H4 (cell line): ENCODE measurements around the gene RECQL5. TPM values are rescaled to one million over a fixed set of nuclear protein-coding genes. Genes with fewer than 3 reads are reported as not detected.
"Not testable (repeated sequence)": the region's sequence is repeated elsewhere in the genome, so short reads cannot be mapped to it uniquely, and the experiment has no call there.

Source experiments
- DNase-seq: peaks from one replicate; pipeline ENCODE4 v3.0.0-alpha.2; 2015; ENCODE audit warnings: low spot score
- total RNA-seq: library from RNA; depleted of rRNA; stranded (reverse); fragments of >200 nt; shearing (Covaris generic); gene quantifications from 2 replicates; pipeline ENCODE4 v1.2.3, GENCODE V29; 2014; rRNA removed

RECQL5 gene
- total RNA-seq, 1 experiment from 2014 or later = 14.3 TPM

DNA sequence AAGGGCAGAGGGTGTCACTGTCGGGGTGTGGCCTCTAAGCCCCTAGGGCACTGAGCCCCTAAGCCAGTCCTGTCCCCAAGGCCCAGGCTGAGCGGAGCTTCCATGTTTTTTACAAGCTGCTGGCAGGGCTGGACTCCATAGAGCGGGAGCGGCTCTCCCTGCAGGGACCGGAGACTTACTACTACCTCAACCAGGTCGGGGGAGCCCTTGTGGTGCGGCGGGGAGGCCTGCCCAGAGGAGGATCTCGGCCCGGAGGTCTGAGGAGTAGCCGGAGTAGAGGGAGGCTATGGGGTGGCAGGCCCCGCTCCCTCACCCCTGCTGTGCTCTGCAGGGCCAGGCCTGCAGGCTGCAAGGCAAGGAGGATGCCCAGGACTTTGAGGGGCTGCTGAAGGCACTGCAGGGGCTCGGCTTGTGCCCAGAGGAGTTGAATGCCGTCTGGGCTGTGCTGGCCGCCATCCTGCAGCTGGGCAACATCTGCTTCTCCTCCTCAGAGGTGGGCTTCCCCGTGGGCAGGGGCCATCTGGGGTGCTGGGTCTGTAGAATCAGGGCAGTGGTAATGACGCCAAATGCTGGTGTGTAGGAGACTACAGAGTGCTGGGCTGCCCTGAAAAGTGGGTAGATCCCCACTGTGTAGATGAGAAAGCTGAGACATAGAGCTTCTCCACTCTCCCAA lies 74.5 kb downstream of the RECQL5 start:
- DNase-seq = no peak

DNA sequence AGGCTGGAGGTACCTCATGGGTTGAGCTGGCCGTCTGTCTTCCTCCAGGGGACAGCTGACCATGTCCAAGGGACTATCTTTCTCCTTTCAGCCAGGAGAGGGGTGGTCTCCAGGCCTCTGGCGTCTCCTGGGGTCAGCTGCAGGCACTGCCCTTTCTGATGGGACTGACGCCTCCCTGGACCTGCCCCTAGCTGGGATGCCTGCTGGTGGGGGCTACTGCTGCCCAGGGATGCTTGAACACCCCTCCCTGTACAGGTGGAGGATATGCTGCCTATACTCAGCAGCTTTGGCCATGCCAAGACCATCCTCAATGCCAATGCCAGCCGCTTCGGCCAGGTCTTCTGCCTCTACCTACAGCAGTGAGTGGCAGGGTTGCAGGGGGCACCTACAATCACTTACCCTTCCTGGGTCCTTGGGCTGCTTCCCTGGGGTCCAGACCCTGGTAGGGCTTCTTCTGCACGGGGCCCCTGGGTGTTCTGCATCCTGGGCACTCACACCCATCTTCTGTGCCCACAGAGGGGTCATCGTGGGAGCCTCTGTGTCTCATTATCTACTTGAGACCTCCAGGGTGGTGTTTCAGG lies 75.1 kb downstream of the RECQL5 start:
- no peak for DNase-seq

DNA sequence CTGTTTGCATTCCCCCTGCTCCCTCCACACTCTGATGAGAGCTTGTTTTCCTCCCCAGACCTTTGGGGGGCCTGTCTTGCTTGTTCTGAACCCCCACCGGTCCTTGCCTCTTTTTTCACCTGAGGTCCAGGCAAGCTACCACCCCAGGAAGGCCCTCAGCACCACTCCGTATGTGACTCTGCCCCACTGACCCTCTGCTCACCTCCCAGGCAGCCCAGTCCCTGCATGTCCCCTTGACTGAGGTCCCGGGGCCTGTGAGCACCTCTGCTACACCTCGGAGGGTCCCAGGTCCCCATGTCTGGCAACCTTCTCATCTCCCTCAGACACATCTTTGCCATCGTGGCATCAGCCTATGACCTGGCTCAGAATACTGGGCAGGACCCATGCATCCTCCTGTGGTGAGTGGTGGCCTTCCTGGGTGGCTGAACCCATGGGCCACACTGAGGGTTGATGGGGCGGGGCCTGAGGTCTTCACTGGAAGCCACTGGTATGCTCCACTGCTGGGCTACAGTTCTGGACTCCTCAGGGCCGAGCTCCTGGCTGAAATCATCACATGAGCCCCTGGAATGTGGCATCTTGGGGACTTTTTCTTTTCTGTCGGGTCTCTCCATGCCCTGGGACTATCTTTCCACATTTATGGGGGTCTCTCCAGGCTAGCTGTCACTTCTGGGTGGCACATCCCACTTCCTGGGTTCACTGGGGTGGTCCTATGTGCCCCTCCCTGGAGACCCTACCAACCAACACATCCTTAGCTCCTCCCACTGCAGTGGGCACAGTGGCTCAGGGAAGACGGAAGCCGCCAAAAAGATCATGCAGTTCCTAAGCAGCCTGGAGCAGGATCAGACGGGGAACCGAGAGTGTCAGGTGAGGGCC lies 75.9 kb downstream of the RECQL5 start:
- no peak for DNase-seq

DNA sequence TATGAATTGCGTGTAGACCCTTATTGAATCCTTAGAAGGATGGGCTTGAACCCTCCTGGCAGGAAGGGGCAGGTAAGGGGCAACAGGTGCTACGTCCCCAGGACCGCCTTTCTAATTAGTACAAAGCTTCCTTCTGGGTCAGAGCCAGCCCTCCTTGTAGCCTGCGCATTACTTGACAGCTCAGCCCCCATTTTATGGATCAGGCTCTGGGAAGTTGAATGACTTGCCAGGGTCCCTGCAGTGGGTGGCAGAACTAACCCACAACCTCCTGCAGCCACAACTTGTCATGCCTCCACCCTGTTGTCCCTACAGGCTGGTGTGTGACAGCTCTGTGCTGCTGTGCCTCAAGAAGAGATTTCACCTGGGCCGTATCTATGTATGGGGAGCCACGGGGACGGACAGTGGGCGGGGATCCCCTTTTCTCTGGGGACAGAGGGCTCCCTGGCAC lies 76.6 kb downstream of the RECQL5 start:
- no peak for DNase-seq

DNA sequence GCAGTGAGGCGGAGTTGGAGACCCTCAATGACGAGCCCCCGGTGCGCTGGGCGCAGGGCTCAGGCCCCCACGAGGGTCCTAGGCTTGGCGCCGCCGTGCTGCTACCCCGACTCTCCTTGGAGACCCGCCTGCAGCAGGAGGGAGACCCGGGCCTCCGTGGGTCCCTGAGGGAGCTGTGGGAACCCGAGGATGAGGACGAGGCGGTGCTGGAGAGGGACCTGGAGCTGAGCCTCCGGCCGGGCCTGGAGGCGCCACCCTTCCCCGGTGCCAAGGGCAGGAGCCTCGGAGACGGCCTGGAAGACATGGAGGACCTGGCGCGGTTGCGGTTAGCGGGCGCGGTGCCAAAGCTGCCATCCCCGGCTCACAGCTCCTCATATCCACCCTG lies 77.0 kb downstream of the RECQL5 start:
- no peak for DNase-seq

DNA sequence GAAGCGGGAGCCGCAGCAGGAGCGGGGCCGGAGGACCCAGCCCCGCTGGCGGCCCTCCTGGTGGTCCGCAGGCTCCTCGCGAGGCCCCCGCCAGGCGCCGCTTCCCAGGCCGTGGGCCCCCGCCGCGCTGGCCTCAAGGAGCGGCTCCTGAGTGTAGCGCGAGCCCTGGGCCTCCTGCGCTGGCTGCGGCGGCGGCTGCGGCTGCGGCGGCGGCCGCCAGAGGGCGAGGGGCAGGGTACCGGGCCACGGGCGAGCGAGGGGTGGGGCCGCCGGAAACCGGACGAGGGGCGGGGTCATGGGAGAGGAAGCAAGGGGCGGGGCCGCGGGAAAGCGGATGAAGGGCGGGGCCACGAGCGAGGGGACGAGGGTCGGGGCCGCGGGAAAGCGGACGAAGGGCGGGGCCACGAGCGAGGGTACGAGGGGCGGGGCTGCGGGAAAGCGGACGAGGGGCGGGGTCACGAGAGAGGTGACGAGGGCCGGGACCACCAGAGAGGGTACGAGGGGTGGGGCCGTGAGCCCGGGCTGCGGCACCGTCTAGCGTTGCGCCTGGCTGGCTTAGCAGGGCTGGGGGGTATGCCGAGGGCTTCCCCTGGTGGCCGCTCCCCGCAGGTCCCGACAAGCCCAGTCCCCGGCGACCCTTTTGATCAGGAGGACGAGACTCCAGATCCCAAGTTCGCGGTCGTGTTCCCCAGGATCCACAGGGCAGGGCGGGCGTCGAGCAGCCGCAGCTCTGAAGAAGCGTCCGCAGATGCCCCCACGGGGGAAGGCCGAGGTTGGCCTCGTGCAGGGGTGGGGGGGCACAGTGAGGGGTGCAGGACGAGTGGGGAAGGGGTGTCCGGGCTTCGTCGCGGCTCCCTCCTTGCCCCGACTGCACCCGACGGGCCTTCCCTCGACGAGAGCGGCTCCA lies 77.7 kb downstream of the RECQL5 start:
- DNase-seq = peak; percentile 89

DNA sequence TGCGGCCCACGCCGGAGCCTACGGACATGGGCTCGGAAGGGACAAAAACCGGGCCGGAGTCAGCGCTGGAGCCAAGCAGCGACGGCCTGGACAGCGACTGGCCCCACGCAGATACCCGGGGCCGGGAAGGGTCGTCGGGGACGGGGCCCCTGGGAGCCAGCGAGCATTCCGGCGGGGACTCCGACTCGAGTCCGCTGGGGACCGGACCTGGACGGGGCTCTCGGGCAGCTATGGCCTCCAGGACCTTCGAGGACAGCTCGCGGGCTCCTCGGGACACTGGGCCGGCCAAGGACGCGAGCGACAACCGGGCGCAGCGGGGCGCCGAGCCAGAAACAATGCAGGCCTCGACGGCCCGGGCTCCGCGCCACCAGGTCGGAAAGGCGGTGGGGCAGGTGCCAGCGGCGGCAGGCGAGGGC lies 78.3 kb downstream of the RECQL5 start:
- DNase-seq = no peak

DNA sequence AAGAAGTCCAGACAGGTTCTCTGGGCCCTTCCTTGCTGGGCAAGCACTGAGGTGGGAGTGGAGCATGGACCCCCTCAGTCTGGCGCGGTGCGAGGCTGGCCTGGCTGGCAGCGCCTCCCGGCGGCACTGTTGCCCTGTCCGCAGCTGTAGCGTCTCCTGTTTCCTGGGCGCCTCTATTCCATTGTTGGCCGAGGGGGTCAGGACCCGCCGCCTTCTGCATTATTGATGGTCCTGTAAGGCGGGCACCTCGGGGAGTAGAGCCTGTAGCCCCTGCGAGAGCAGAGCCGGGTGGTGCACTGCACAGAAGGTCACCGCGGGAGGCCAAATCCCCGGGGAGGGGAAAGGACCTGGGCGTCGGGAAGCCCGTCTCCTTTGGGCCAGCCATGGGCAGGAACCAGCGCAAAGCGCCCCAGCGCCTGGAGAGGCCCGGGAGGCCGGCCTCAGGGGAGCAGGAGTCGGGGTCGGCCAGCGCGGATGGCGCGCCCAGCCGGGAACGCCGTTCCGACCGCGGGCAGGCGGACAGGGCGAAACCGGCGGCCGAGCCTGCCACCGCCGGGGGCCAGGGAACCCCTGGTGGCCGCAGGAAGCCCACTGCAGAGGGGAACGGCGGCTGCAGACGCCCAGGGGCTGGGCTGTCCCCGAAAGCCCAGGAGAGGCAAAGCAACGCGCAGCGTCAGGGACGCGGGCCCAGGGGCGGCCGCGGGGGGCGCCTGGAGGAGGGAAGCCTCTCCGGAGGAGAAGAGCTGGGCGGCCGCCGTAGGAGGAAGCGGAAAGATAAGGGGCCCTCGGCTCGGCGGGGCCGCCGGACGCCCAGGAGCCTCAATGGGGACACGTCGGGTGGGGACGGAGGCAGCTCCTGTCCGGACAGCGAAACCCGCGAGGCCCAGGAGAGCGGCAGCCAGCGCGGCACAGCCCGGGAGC lies 79.0 kb downstream of the RECQL5 start, which contains the start of gene MYO15B:
MYO15B (plus strand) TSS at position 126 of the 921 bp plus-strand sequence; CDS start at position 384, 258 bp downstream.
- DNase-seq = no peak

DNA sequence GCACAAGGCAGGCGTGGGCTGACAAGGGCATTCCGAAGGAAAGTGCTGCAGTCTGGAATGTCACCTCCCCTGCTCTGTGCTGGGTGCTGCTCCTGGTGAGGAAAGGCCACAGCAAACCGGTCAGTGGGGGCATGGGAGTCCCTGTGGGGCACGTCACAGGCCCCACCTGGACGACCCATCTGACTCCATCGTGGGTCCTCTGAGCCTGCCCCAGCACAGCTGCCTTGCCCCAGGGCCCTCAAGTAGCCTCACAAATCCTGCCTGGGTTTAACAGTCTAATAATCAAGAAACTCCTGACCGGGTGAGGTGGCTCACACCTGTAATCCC lies 82.1 kb downstream of the RECQL5 start:
- DNase-seq = no peak

DNA sequence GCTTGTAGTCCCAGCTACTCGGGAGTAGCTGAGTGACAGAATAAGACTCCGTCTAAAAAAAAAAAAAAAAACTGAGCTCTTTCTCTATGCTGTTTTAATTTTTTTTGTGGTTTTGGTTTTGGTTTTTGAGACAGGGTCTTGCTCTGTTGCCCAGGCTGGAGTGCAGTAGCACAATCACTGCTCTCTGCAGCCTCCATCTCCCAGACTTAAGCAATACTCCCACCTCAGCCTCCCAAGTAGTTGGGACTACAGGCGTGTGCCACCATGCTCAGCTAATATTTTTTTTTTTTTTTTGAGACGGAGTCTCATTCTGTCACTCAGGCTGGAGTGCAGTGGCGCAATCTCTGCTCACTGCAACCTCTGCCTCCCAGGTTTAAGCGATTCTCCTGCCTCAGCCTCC lies 83.8 kb downstream of the RECQL5 start:
- DNase-seq = not testable (repeated sequence)

DNA sequence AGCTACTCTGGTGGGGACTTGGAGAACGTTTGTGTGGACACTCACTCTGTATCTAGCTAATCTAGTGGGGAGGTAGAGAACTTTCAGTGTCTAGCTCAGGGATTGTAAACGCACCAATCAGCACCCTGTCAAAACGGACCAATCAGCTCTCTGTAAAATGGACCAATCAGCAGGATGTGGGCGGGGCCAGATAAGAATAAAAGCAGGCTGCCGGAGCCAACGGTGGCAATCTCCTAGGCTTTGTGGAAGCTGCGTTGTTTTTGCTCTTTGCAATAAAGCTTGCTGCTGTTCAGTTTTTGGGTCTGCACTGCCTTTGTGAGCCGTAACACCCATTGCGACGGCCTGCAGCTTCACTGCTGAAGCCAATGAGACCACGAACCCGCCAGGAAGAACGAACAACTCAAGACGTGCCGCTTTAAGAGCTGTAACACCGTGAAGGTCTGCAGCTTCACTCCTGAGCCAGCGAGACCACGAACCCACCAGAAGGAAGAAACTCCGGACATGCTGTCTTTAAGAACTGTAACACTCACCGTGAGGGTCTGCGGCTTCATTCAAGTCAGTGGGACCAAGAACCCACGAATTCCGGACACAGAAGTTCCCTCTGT lies 85.7 kb downstream of the RECQL5 start:
- not testable (repeated sequence) for DNase-seq

Other genes with a start within 250 kb of the RECQL5 start
- gene TMEM94, start 210.5 kb downstream of the RECQL5 start, total RNA-seq = 24.3 and 33.6 TPM in 2 replicates
- 5.4 and 8.3 TPM in 2 replicates for gene CASKIN2, start 151.6 kb downstream of the RECQL5 start, total RNA-seq
- gene TSEN54, start 150.6 kb downstream of the RECQL5 start, total RNA-seq = 24.1 and 28.6 TPM in 2 replicates
- 7.8 and 13.0 TPM in 2 replicates for gene LLGL2, start 141.5 kb downstream of the RECQL5 start, total RNA-seq
- gene MYO15B, start 79.4 kb downstream of the RECQL5 start, total RNA-seq = 0.02 and 1.1 TPM in 2 replicates
- gene SMIM5, start 33.7 kb downstream of the RECQL5 start, total RNA-seq = not detected in 2 replicates
- 107 and 135 TPM in 2 replicates for gene SAP30BP, start 184 bp upstream of the RECQL5 start, total RNA-seq
- gene ITGB4, start 54.3 kb upstream of the RECQL5 start, total RNA-seq = 0.15 and 0.35 TPM in 2 replicates
- gene GALK1, start 98.0 kb upstream of the RECQL5 start, total RNA-seq = 46.3 and 51.7 TPM in 2 replicates
- 24.0 and 29.6 TPM in 2 replicates for gene UNK, start 117.7 kb upstream of the RECQL5 start, total RNA-seq
- gene UNC13D, start 177.2 kb upstream of the RECQL5 start, total RNA-seq = 1.9 and 2.9 TPM in 2 replicates
- gene WBP2, start 188.2 kb upstream of the RECQL5 start, total RNA-seq = 14.8 and 26.3 TPM in 2 replicates
- 12.9 and 13.5 TPM in 2 replicates for gene TRIM47, start 211.4 kb upstream of the RECQL5 start, total RNA-seq
- 8.4 and 10.5 TPM in 2 replicates for gene TRIM65, start 229.8 kb upstream of the RECQL5 start, total RNA-seq
- 39.1 and 54.0 TPM in 2 replicates for gene MRPL38, start 237.7 kb upstream of the RECQL5 start, total RNA-seq